GM19023 (cell line): ENCODE results near the gene CCDC187.
"Not testable (repeated sequence)": the region's sequence is repeated elsewhere in the genome, so short reads cannot be mapped to it uniquely, and the experiment has no call there.

ENCODE experiments used
- ATAC-seq: cut with Tn5 transposase; IDR thresholded peaks from one replicate; pipeline ENCODE4 v1.9.1; 2021; ENCODE audit warnings: mild to moderate bottlenecking, moderate library complexity; ENCODE audit not compliant: unreplicated experiment

CCDC187 gene

DNA sequence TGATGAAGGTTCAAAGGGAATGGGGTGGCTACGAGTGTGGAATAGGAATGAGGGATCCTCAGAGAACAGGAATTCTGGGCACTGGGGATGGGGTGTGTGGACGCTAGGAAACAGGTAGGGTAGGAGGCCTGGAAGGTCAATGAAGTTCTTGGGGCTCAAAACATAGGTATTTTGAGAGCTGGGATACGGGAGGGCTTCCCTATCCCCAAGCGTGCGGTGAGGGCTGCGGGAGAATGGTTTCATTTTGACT is 59.0 kb downstream of the CCDC187 start:
- ATAC-seq, result no peak

DNA sequence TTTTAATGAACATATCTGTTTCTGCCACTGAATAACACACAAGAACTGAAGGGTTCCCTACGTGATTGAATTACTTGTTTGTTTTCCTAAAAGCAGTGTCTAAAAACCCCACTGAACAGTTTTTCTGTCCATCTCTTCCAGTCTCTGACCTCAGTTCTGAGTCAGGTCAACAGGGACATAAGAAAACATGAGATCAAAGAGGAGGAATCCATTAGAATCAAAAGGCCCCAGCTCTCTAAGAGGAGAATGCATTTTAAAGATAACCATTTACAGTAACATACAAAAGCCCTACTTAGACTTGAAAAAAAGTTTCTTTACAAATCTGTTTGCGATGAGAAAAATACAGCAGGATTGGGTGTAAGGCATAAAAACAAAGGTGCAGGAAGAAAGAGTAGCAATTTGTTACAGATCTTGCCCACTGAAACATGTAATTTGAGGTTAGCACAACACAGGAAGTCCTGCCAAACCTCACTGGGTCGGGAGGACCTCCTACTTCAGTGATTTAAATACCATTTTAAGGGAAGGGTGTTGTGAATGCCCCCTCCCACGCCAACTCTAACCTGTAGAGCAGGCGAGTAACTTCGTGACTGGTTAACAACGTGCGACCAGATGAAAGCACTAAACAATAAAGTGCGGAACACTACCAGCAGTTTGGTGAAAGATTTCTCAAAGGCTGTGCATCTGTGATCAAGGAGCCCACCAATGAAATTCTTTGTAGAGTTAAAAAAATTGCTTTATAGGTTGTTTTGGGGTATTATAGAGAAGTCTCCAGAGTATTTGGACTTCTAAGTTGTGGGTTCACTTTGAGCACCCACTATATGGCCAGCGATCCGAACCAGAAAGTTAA is 59.5 kb downstream of the CCDC187 start:
- ATAC-seq, result no peak

DNA sequence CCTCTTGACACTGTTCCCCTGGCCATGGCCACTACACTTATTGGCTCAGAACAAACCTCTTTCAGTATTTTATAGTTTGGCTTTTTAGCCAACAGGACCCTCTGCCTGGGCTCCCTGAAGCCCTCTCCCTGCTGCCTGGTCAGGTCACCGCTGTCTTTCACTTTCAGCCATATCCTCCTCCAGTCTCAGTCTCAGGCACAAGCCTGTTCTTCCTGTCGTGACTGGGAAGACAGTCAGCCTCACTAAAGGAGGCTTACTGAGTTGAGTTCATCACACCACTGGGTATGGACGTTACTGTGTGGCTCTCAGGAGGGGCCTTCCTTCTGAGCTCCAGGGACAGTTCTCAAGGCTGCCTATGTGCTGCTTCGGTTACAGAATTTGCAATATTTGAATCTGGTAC is 60.3 kb downstream of the CCDC187 start:
- ATAC-seq, result no peak

DNA sequence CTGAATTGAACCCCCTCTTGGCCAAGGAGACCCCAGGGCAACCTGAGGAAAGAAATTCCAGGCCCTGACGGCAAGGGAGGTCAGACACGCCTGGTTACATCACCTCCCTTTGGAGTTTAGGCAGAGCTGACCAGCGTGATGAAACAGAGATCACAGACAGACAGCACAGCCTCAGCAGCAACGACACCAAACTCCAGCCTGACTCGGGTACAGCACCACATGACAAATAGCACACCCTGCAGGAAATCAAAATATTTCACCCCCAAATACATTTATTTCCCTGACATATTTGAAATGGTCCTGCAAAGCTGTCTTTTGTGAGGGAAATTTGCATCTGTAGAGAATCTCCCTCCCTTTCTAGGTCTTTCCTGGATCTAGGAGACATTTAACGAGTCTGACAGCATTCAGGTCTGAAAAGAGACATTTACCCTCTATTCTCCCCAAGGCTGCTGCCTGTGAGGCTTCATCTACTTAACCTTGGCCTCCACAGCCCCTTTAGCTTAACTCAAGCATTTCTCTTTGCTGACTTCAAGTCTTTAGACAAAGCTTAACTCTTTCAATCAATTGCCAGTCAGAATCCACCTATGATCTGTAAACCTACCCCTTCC is 60.9 kb downstream of the CCDC187 start:
- no peak for ATAC-seq

DNA sequence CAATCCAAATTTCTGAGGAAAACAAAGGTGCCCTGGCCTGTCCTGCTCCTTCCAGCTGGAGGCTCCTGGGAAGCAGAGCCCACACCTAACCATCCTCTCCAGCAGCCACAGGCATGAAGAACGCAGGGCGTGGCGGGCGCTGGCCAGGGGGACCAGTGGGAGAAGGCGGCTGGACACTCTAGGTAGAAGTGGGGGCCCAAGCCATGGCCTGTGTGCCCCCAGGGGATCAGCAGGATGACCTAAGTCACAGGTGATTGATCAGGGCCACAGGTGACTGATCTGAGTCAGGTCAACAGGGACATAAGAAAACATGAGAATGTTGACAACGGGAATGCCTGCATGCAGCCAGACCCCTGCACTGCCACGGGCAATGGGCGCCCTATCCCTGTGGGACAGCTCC is 61.6 kb downstream of the CCDC187 start:
- ATAC-seq, result no peak

DNA sequence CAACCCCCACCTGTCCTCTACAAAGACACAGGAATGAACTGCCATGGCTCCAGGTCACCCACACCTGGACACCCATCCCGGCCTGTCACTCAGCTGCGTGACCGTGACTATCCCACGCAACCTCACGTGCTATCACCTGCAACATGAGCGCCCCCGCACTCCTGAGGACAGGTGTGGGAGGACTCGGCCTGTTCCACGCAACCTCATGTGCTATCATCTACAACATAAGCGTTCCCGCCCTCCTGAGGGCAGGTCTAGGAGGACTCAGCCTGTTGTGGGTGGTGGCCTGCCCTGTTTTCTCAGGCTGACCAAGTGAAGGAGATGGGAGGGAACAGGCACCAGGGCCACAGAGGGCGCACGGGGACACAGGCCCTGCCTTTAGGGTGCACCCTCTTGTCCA is 62.4 kb downstream of the CCDC187 start:
- no peak for ATAC-seq

DNA sequence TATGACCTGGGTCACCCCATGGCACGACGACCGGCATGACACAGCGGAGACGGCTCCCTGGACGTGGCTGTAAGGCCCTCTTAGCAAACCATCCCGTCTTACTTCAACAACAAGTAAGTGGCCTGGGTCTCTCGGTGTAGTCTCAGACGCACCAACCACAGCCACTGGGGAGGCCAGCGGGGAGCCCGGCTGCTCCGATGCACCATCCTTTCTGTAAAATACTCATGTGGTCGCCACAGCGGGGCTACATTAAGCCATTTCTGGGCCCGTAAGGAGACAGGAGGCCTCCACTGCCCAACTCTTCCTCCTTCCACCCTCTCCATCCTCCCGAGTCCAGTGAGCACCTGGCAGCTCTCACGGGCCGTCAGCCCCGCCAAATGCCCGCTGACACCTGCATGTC is 63.0 kb downstream of the CCDC187 start:
- ATAC-seq, result no peak

DNA sequence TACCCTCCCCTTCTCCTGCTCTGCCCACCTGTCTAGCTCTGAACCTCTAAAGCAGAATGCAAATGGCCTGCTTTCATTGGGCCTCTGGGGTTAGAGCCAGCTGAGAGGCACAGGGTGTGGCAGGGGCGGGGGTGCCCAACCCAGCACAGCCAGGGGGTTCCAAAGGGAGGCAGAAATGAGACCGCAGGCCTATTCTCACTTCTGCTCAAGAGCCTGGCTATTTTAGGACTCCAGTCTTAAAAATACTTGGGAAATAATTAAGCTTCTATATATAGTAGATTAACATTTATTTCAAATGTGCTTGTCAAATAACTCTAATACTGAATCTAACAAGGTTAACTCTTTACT is 63.9 kb downstream of the CCDC187 start:
- ATAC-seq, result no peak

DNA sequence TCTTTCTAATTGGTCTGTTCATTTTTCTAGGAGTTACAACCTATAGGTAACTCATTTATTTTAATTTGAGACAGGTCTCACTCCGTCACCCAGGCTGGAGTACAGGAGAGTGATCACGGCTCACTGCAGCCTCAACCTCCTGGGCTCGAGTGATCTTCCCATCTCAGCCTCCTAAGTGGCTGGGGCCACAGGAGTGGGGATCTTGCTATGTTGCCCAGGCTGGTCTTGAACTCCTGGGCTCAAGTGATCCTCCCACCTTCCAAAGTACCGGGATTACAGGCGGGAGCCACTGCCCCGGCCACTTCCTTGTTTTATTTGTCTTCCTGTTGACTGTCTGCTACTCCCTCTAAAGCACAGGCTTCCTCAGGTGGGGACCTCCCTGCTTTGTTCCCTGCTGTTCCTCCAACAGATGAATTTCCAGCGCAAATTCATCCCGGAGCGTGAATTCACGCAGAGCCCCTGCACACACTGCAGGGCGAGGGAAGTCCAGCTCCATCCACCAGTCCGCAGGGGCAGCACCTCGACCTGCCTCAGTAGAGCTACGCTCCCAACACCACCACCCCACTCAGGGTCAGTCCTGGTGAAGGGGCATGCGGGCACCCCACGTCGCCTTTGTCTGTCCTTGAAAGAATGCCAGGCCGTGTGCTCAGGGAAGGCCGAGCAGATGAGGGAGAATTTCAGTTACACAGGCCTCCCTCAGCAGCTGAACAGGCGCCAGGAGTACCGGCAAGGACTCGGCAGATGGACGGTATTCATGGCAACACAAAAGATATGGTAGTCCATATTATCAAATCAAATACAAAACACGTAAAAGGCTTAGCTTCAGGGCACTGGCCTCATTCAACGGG is 64.5 kb downstream of the CCDC187 start:
- no peak for ATAC-seq

DNA sequence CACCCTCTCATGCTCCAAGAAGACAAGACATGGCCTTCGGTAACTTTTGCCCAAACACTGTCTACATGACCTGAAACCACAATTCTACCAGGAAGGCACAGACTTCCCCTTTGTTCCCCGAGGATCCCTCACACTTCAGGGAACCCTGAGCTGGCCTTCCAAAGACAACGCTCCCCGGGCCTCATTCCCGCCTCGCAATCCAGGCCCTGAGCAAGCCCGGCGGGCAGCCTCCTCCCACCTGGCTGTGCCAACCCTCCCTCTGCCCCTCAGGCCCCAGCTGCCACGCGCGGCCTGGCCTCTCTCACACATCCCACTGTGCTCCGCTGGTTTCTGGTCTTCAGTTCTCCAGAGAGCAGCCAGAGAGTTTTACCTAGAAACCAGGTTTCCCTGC is 65.6 kb downstream of the CCDC187 start:
- ATAC-seq, result no peak

DNA sequence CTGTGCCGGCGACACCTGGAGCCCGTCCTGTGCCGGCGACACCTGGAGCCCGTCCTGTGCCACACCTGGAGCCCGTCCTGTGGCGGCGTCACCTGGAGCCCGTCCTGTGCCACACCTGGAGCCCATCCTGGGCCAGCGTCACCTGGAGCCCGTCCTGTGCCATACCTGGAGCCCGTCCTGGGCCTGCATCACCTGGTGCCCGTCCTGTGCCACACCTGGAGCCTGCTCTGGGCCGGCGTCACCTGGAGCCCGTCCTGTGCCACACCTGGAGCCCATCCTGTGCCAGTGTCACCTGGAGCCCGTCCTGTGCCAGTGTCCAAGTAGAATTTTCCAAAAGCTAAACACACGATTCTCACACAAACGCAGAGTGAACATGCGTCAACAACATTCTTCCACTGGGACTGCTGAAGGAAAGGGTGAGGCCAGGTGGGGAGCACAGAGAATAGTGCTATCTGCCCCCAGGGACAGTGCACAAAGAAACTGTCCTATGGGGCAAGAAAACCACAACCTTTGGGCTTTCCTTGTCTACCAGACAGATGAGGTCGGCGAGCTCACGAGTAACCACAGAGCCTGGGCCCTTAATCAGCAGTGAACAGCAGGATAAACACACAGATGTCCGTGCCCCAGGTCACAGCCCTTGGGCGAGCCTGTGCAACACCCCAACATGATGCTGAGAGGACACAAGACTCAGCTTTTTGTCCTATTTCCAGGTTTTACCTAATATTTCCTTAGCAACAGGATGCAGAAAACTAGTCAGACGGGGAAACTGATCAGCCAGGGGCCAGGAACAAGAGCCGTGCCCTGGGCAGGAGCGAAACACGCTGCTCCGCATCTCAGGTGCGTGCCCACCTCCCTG is 66.2 kb downstream of the CCDC187 start:
- ATAC-seq, result no peak

DNA sequence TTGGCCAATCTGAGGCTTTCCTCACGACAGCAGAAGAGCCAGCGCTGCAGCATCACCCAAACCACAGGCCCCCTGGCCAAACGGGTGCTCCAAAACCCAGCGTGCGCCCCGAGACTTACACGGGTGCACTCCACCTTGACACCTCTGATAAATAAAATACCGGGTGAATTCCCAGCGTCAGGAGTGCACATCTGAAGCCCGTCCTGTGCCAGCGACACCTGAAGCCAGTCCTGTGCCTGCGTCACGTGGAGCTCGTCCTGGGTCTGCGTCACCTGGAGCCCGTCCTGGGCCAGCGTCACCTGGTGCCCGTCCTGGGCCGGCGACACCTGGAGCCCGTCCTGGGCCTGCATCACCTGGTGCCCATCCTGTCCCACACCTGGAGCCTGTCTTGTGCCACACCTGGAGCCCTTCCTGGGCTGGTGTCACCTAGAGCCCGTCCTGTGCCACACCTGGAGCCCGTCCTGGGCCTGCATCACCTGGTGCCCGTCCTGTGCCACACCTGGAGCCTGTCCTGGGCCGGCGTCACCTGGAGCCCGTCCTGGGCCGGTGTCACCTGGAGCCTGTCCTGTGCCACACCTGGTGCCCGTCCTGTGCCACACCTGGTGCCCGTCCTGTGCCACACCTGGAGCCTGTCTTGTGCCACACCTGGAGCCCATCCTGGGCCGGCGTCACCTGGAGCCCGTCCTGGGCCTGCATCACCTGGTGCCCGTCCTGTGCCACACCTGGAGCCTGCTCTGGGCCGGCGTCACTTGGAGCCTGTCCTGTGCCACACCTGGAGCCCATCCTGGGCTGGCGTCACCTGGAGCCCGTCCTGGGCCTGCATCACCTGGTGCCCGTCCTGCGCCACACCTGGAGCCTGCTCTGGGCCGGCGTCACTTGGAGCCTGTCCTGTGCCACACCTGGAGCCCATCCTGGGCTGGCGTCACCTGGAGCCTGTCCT is 67.2 kb downstream of the CCDC187 start:
- ATAC-seq, result not testable (repeated sequence)

DNA sequence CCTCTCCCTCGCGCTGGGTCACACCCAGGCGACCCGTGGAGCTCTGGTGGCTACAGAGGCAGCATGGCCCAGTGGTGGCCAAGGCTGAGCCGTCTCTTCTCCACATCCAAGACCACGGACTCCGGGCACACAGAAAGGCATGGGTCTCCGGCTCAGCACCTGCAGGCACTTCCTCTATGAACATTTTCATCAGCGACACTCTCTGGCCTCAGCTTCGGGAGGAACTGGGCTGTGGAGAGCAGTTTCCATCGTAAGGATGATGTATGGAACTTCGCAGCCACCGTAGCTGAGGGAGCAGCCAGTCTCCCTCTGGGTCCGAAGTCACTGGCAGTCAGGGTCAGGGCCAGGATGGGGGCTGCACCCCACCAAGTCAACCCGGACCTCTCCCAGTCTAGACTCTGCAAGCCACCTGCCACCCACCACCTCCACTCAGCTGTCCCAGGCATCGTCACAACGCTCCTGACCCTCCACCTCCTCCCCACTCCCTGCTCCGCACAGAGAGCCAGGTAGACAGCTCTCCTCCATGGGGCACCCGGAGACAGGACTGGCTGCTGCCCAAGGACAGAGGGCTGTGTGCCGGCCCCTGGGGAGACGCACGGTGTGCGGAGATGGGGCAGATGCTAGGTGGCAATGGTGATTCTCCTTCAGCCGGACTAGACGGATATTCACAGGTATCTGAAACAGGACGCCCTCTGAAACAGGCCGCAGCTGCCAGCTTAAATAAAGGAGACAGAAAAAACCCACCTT is 68.0 kb downstream of the CCDC187 start:
- ATAC-seq, result no peak

DNA sequence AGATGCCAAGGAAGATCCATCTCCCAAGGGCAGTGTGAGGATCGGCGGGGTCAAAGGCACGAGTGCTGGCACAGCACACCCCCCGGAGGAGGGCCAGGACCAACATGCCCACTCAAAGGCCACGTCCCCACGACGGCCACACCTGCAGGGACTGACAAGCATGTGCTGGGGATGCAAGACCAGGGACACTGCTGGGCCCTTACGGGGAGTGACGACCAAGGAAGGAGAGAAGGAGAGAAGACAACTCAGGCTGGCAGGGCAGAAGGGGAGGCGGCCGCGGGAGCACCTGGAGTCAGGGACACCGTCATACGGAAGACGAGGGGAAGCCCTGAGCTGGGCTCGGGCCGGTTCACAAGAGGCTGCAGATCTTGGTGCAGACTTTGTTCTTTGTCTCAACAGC is 68.7 kb downstream of the CCDC187 start:
- no peak for ATAC-seq

DNA sequence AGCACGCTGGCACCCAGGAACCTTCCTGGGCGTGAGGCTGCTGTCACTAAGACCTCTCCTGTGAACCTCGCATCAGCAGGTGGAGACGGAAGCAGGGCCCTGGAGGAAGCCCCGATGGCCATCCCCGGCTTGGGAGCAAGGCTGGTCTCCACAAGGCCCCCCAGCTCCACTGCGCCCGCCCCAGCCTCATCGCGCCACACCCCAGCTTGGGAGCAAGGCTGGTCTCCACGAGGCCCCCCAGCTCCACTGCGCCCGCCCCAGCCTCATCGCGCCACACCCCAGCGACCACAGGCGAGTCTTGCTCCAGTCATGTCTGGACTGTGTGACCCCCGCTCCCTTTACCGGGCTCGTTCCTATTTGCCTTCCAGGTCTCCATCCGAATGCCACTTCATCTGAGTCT is 69.3 kb downstream of the CCDC187 start:
- no peak for ATAC-seq

DNA sequence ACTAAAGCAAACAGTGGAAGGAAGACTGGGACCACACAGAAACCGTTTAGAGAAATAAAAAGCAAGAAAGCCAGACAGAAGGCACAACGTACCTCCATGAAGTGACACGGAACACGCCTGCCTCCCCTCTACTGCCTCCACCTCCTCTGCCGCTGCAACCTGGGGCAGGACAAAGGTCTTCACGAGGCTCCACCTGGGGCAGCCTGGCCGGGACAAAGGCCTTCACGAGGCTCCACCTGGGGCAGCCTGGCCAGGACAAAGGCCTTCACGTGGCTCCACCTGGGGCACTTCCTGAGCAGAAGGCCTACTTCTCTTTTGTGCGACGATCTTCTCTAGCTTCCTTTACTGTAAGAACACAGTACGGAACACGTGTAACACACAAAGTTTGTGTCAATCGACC is 70.0 kb downstream of the CCDC187 start:
- ATAC-seq, result no peak

DNA sequence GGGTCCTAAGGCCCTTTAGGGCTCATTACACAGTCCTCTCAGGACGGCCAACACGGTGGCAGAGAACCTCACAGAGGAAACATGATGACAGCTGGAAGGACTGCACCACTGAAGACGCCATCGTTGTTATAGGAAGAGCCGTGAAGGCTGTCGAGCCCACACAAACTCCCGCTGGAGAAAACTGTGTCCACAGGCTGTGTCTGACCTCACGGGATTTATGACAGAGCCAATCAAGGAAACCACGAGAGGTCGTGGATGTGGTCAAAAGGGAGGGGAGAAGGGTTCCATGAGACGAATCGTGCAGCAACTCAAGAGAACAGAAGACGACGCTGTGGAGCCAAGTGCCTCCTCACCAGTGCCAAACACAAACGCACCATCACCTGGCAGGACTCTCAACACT is 70.5 kb downstream of the CCDC187 start:
- ATAC-seq, result no peak

DNA sequence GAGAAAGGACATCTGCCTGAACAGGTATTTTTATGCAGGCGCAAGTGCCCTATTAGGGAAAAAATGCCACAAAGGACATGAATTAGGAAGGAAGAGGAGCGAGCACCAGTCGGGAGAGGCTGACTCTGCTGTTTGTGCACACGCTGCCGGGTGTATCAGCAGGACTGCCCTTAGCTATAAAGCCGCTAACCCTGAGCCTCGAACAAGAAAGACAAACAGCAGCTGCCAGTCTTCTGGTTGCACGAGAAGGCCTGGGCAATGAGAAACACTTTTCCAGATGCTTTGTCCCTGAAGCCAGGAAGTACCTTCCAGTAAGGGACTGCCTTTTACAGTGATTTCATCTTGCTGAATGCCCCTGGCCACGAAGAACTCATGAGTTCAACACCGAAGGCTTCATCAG is 70.9 kb downstream of the CCDC187 start:
- ATAC-seq, result no peak

DNA sequence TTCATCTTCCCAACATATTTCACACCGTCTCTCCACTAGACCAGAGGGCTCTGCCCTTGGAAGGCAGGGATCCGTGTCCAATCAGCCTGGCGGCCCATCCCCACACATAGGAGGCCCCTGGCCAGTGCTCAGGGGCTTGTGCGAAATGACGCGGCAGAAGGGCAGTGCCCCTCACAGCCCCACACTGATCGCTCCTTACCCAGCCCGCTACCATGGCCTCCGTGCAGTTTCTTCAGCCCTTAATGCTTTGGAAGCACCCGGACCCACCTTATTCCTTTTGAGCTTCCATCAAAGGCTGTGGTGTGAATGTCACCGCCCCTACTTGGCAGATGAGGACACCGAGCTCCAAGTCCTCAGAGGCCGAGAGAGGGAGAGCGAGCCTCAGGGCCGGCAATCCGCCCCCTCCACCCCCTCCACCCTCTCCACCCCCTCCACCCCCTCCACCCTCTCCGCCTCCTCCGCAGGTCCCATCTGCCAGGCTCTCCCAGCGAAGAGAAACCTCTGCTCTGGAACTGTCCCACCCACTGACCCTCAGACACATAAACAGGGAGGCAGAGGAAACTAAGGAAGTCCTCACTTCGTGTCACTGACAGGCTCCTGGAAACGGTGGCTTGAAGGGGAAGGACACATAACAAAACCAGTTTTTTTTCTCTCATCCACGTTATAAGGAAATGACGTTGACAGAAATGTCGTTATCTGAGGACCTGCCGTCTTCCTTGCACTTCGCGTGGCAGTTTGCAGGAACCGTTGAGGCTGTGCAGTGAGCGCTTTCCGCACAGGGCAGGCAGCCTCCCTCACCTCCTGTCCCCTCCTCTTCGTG is 72.2 kb downstream of the CCDC187 start:
- no peak for ATAC-seq
